Upper lobe of left lung (tissue), 6 donors: ENCODE data around the gene NDUFA13. TPM values are rescaled to one million over a fixed set of nuclear protein-coding genes. Genes with fewer than 3 reads are reported as not detected.

Source experiments
- ATAC-seq, 2 donors: fragments of 200-7000 bp; cut with Tn5 transposase; one replicate each; pipeline ENCODE4 v1.9.1; 2022; ENCODE audit warnings: mild to moderate bottlenecking in 2 of 2, moderate library complexity in 2 of 2; ENCODE audit not compliant: low FRiP score in 2 of 2
- DNase-seq, 2 donors: peaks; one replicate each; pipeline ENCODE4 v3.0.0-alpha.2; 2019 to 2020
- H3K27ac ChIP-seq, 4 donors: fragments of 200-600 bp; sonication (generic); one replicate each; pipeline ENCODE4 v1.5.1; 2016 to 2019
- H3K27me3 ChIP-seq, 4 donors: fragments of 200-600 bp; sonication (generic); one replicate each; pipeline ENCODE4 v1.5.1; 2017 to 2019
- H3K36me3 ChIP-seq, 4 donors: fragments of 200-600 bp; sonication (generic); one replicate each; pipeline ENCODE4 v1.5.1; 2016 to 2019
- H3K4me1 ChIP-seq, 4 donors: fragments of 200-600 bp; sonication (generic); one replicate each; pipeline ENCODE4 v1.5.1; 2018 to 2019
- H3K4me3 ChIP-seq, 4 donors: fragments of 200-600 bp; sonication (generic); one replicate each; pipeline ENCODE4 v1.5.1; 2017 to 2019; ENCODE audit warnings: mild to moderate bottlenecking in 2 of 4, moderate library complexity in 1 of 4
- H3K9me3 ChIP-seq, 4 donors: fragments of 200-600 bp; sonication (generic); one replicate each; pipeline ENCODE4 v1.5.1; 2018 to 2019
- EP300 ChIP-seq, 4 donors: sonication (generic); formaldehyde crosslinking; IDR thresholded peaks; one replicate each; pipeline ENCODE4 v1.5.1; 2017; ENCODE audit warnings: antibody characterized with exemption in 4 of 4, control low read depth in 2 of 4
- POLR2A ChIP-seq, 4 donors: fragments of 450-650 bp; IDR thresholded peaks; one replicate each; pipeline ENCODE4 v1.5.1; 2016 to 2017; ENCODE audit warnings: antibody characterized with exemption in 4 of 4, mild to moderate bottlenecking in 2 of 4
- POLR2AphosphoS5 ChIP-seq, 2 donors: sonication (generic); formaldehyde crosslinking; IDR thresholded peaks; one replicate each; pipeline ENCODE4 v1.5.1; 2017; ENCODE audit warnings: antibody characterized with exemption in 2 of 2
- WGBS, 2 donors: methylation state at CpG; one replicate each; pipeline ENCODE4 v1.1.5; 2017 to 2018; 5-methylcytosine and 5-hydroxymethylcytosine counted together
- total RNA-seq, 6 donors: library from RNA; depleted of rRNA in 4 of 6; stranded (reverse); fragments of >200 nt in 4 of 6; gene quantifications; one replicate each; pipeline versions ENCODE4 v1.1.0 to v1.2.1, GENCODE V29; 2016 to 2021
- TF ChIP-seq, protein P1 (sequence below), 6 experiments: fragments of 450-650 bp in 4 of 6; fragments of 200-600 bp in 2 of 6; sonication (generic) in 2 of 6; IDR thresholded peaks; one replicate each; pipeline ENCODE4 v1.5.1; 2016 to 2019; ENCODE audit warnings: antibody characterized with exemption in 6 of 6
- donor health status: DM: no; HTN: no; CAD: no; lungs with moderate emphysema.
- donor health status: DM: no; HTN: yes; CAD: no; lungs with severe emphysema.

Gene NDUFA13
- total RNA-seq, 6 donors from 2014 or later, result 24.3 to 305 (median 112) TPM

GRCh38 chr19:19549804-19550464, 33.9 kb downstream of the NDUFA13 start:
- ATAC-seq (no peak), DNase-seq (no peak)
- Histone ChIP-seq H3K36me3 (no peaks in the 10 kb centered on the region), H3K9me3 (no peaks in the 10 kb centered on the region), H3K27me3 (no peaks in the 10 kb centered on the region), H3K27ac (no peak overlapping the region), H3K4me3 (no peak overlapping the region), H3K4me1 (no peaks in the 10 kb centered on the region)
- WGBS, 2 donors, result 59 to 72% methylated on average over 10 to 22 of the region's 23 CpGs
- TF ChIP-seq POLR2A (IDR thresholded peaks at IDR 0.05) (no peak), POLR2AphosphoS5 (IDR thresholded peaks at IDR 0.05) (no peak), EP300 (IDR thresholded peaks at IDR 0.05) (no peak)
- TF ChIP-seq, protein P1, sequence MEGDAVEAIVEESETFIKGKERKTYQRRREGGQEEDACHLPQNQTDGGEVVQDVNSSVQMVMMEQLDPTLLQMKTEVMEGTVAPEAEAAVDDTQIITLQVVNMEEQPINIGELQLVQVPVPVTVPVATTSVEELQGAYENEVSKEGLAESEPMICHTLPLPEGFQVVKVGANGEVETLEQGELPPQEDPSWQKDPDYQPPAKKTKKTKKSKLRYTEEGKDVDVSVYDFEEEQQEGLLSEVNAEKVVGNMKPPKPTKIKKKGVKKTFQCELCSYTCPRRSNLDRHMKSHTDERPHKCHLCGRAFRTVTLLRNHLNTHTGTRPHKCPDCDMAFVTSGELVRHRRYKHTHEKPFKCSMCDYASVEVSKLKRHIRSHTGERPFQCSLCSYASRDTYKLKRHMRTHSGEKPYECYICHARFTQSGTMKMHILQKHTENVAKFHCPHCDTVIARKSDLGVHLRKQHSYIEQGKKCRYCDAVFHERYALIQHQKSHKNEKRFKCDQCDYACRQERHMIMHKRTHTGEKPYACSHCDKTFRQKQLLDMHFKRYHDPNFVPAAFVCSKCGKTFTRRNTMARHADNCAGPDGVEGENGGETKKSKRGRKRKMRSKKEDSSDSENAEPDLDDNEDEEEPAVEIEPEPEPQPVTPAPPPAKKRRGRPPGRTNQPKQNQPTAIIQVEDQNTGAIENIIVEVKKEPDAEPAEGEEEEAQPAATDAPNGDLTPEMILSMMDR (IDR thresholded peaks at IDR 0.05), result no peak

DNA sequence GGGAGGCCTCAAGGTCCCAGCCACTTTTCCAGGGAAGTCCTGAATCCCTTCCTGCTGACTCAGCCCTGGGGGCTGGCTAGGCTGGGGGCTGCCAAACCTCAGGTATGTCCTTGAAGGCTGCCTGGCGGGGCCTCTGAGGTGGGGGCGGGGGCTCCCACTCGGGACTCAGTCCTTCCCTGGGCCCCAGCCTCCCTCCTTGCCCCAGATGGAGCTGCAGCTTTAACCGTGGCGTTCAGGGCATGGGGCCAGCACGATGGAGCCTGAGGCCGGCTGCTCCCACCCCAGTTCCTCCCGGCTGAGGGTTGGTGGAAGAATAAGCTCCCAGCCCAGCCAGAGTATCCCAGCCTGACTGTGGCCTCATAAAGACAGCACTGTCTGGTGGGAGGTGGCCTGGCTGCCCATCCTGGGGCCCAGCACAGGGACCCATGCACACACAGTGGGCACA, 34.5 kb downstream of the NDUFA13 start:
- 55 to 69% methylated on average over 3 to 4 of the region's 8 CpGs for WGBS, 2 donors
- H3K9me3 ChIP-seq, result no peaks in the 10 kb centered on the region
- H3K4me3 ChIP-seq, result no peak overlapping the region
- H3K27me3 ChIP-seq, result no peaks in the 10 kb centered on the region
- H3K4me1 ChIP-seq, result no peaks in the 10 kb centered on the region
- H3K27ac ChIP-seq, result no peak overlapping the region
- TF ChIP-seq POLR2A (IDR thresholded peaks at IDR 0.05) (no peak), EP300 (IDR thresholded peaks at IDR 0.05) (no peak), POLR2AphosphoS5 (IDR thresholded peaks at IDR 0.05) (no peak)
- ATAC-seq (no peak), DNase-seq (no peak)
- H3K36me3 ChIP-seq, result no peaks in the 10 kb centered on the region

- 75 to 77% methylated on average over 6 to 10 of the region's 10 CpGs for WGBS, 2 donors
These were observed 35.2 kb downstream of the NDUFA13 start for GRCh38 chr19:19550972-19551852.

GRCh38 chr19:19551853-19552192, 35.8 kb downstream of the NDUFA13 start:
- WGBS, 2 donors, result 66 to 73% methylated on average over 3 to 14 of the region's 14 CpGs
- H3K4me1 ChIP-seq, result no peaks in the 10 kb centered on the region
- ATAC-seq (no peak), DNase-seq (no peak)
- no peak overlapping the region for H3K4me3 ChIP-seq
- TF ChIP-seq POLR2A (IDR thresholded peaks at IDR 0.05), result no peak
- TF ChIP-seq EP300 (IDR thresholded peaks at IDR 0.05), result no peak
- TF ChIP-seq, protein P1 (IDR thresholded peaks at IDR 0.05), result no peak
- no peak for TF ChIP-seq POLR2AphosphoS5 (IDR thresholded peaks at IDR 0.05)
- H3K27ac ChIP-seq, result no peak overlapping the region
- H3K27me3 ChIP-seq, result no peaks in the 10 kb centered on the region
- no peaks in the 10 kb centered on the region for H3K36me3 ChIP-seq
- H3K9me3 ChIP-seq, result no peaks in the 10 kb centered on the region

More at GRCh38 chr19:19550972-19551852, 35.2 kb downstream of the NDUFA13 start:
- H3K4me3 ChIP-seq, result no peak overlapping the region
- H3K4me1 ChIP-seq, result no peaks in the 10 kb centered on the region
- no peak for DNase-seq
- H3K27me3 ChIP-seq, result no peaks in the 10 kb centered on the region
- H3K9me3 ChIP-seq, result no peaks in the 10 kb centered on the region
- no peak for ATAC-seq
- no peak overlapping the region for H3K27ac ChIP-seq
- TF ChIP-seq POLR2AphosphoS5 (IDR thresholded peaks at IDR 0.05) (no peak), POLR2A (IDR thresholded peaks at IDR 0.05) (no peak), EP300 (IDR thresholded peaks at IDR 0.05) (no peak)
- TF ChIP-seq, protein P1 (IDR thresholded peaks at IDR 0.05), result no peak
- no peaks in the 10 kb centered on the region for H3K36me3 ChIP-seq

- WGBS, 2 donors, result 52 to 60% methylated on average over 1 to 6 of the region's 6 CpGs
- TF ChIP-seq POLR2A (IDR thresholded peaks at IDR 0.05), result no peak
- TF ChIP-seq, protein P1 (IDR thresholded peaks at IDR 0.05), result peak; percentile 45 to 71 (median 56)
- Histone ChIP-seq H3K27ac (no peak overlapping the region), H3K9me3 (no peaks in the 10 kb centered on the region), H3K4me3 (no peak overlapping the region), H3K4me1 (no peaks in the 10 kb centered on the region), H3K36me3 (no peaks in the 10 kb centered on the region), H3K27me3 (no peaks in the 10 kb centered on the region)
- DNase-seq, result peak in 1 of 2 donors; percentile 82
- peak; percentile 17 to 32 for ATAC-seq
These were observed 36.8 kb downstream of the NDUFA13 start for GRCh38 chr19:19552798-19553197.
